Astrocyte (in vitro differentiated cells and primary cell): Measurements from ENCODE around the gene SPATA25. TPM values are rescaled to one million over a fixed set of nuclear protein-coding genes. Genes with fewer than 3 reads are reported as not detected.

Source experiments
- DNase-seq: peaks from one replicate; pipeline ENCODE4 v3.0.0-alpha.2; 2010; ENCODE audit warnings: low read depth
- FAIRE-seq: peaks from 2 replicates; lab custom pipeline; 2011; peaks lifted over from hg19 to GRCh38; lab: Jason Lieb, UNC
- H2AFZ ChIP-seq: 2 replicates; pipeline ENCODE4 v1.6.0; 2012; ENCODE audit warnings: low read depth, low read length, inconsistent platforms
- H3K27ac ChIP-seq: 2 replicates; pipeline ENCODE4 v1.5.1; 2011; ENCODE audit warnings: low read depth, low read length, inconsistent platforms
- H3K27me3 ChIP-seq: 2 replicates; pipeline ENCODE4 v1.6.0; 2011; ENCODE audit warnings: low read length, inconsistent platforms; ENCODE audit not compliant: insufficient read depth
- H3K36me3 ChIP-seq: 2 replicates; pipeline ENCODE4 v1.5.1; 2011; ENCODE audit warnings: low read length, inconsistent platforms; ENCODE audit not compliant: insufficient read depth
- H3K4me1 ChIP-seq: 2 replicates; pipeline ENCODE4 v1.5.1; 2011; ENCODE audit warnings: low read length, inconsistent platforms; ENCODE audit not compliant: insufficient read depth
- H3K4me2 ChIP-seq: 2 replicates; pipeline ENCODE4 v1.6.0; 2012; ENCODE audit warnings: low read length, inconsistent platforms
- H3K4me3 ChIP-seq: 2 replicates; pipeline ENCODE4 v1.5.1; 2011; ENCODE audit warnings: low read depth, mild to moderate bottlenecking, low read length, inconsistent platforms; ENCODE audit not compliant: insufficient read depth
- H3K79me2 ChIP-seq: 2 replicates; pipeline ENCODE4 v1.6.0; 2012; ENCODE audit warnings: mild to moderate bottlenecking, low read length, inconsistent platforms; ENCODE audit not compliant: insufficient read depth
- H3K9ac ChIP-seq: 2 replicates; pipeline ENCODE4 v1.6.0; 2012; ENCODE audit warnings: mild to moderate bottlenecking, low read length, inconsistent platforms
- H3K9me3 ChIP-seq: 2 replicates; pipeline ENCODE4 v1.5.1; 2012; ENCODE audit warnings: low read depth, mild to moderate bottlenecking, low read length, inconsistent platforms; ENCODE audit not compliant: insufficient read depth
- H4K20me1 ChIP-seq: 2 replicates; pipeline ENCODE4 v1.6.0; 2012; ENCODE audit warnings: low read length, inconsistent platforms; ENCODE audit not compliant: insufficient read depth
- H3K27ac Mint-ChIP-seq: one replicate; pipeline ENCODE4 v1.8.0; 2021; ENCODE audit warnings: mild to moderate bottlenecking, mixed read lengths; ENCODE audit not compliant: unreplicated experiment
- H3K27me3 Mint-ChIP-seq: one replicate; pipeline ENCODE4 v1.8.0; 2021; ENCODE audit warnings: low read depth, mixed read lengths; ENCODE audit not compliant: unreplicated experiment
- H3K36me3 Mint-ChIP-seq: one replicate; pipeline ENCODE4 v1.8.0; 2021; ENCODE audit warnings: low read depth, mixed read lengths; ENCODE audit not compliant: unreplicated experiment
- H3K4me1 Mint-ChIP-seq: one replicate; pipeline ENCODE4 v1.8.0; 2021; ENCODE audit warnings: low read depth, mixed read lengths; ENCODE audit not compliant: unreplicated experiment
- H3K4me3 Mint-ChIP-seq: one replicate; pipeline ENCODE4 v1.8.0; 2021; ENCODE audit warnings: mild to moderate bottlenecking, moderate library complexity, mixed read lengths; ENCODE audit not compliant: unreplicated experiment
- H3K9me3 Mint-ChIP-seq: one replicate; pipeline ENCODE4 v1.8.0; 2021; ENCODE audit warnings: mild to moderate bottlenecking, mixed read lengths; ENCODE audit not compliant: unreplicated experiment
- EZH2 ChIP-seq: IDR thresholded peaks from 2 replicates; pipeline ENCODE4 v1.6.1; 2012; ENCODE audit warnings: mild to moderate bottlenecking, low read length, inconsistent platforms; ENCODE audit not compliant: insufficient read depth
- total RNA-seq: library from RNA; stranded (reverse); gene quantifications from 2 replicates; pipeline ENCODE4 v1.2.1, GENCODE V29; 2021
- TF ChIP-seq, protein P1 (sequence below): IDR thresholded peaks from 2 replicates; pipeline ENCODE4 v1.5.1; 2011; ENCODE audit warnings: low read depth, mild to moderate bottlenecking, inconsistent platforms, low read length, moderate library complexity; ENCODE audit not compliant: insufficient read depth

The SPATA25 gene
- total RNA-seq, 1 donor from 2014 or later: 1.7 TPM

DNA sequence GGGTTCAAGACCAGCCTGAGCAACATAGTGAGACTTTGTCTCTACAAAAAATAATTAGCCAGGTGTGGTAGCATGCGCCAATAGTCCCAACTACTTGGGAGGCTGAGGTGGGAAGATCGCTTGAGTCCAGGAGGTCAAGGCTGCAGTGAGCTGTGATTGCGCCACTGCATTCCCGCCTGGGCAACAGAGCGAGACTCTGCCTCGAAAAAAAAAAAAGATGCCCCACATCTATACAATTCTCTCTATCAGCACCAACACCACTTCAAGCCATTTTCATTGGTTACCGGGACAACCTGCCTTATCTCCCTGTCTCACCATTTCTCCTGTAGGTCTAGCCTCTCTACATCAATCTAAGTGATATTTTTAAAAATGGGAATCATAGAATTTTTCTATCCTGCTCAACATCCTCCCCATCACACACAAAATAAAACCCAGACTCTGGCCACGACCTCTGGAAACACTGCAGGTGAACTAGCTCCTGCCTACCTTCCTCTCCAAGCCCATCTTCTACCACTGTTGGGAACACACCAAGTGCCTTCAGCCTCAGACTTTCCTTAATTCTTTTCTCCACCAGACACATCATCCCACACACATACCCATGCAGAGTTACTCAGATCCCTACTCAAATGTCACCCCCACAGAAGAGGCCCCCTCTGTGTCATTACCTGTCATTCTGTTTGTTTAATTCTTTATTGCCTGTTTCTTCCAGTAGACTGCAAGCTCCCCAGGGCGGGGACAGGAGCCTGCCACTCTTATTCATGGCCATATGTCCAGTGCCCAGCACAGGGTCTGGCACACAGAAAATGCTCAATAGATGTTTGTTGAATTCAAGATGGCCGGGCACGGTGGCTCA lies 34.1 kb upstream of the SPATA25 start:
- Mint-ChIP-seq H3K4me3 (no peak overlapping the region), H3K27ac (no peak overlapping the region), H3K27me3 (peaks cover 2% of the 10 kb centered on the region), H3K9me3 (no peaks in the 10 kb centered on the region), H3K36me3 (peaks cover 3% of the 10 kb centered on the region), H3K4me1 (peaks cover 11% of the 10 kb centered on the region)
- no peaks in the 10 kb centered on the region for H3K36me3 ChIP-seq
- no peak for DNase-seq
- H3K27ac ChIP-seq: no peak overlapping the region
- H4K20me1 ChIP-seq: no peaks in the 10 kb centered on the region
- no peaks in the 10 kb centered on the region for H3K9me3 ChIP-seq
- H3K9ac ChIP-seq: no peak overlapping the region
- no peak overlapping the region for H2AFZ ChIP-seq
- H3K79me2 ChIP-seq: no peaks in the 10 kb centered on the region
- H3K27me3 ChIP-seq: no peaks in the 10 kb centered on the region
- H3K4me2 ChIP-seq: no peak overlapping the region
- no peak for FAIRE-seq
- TF ChIP-seq, protein P1, sequence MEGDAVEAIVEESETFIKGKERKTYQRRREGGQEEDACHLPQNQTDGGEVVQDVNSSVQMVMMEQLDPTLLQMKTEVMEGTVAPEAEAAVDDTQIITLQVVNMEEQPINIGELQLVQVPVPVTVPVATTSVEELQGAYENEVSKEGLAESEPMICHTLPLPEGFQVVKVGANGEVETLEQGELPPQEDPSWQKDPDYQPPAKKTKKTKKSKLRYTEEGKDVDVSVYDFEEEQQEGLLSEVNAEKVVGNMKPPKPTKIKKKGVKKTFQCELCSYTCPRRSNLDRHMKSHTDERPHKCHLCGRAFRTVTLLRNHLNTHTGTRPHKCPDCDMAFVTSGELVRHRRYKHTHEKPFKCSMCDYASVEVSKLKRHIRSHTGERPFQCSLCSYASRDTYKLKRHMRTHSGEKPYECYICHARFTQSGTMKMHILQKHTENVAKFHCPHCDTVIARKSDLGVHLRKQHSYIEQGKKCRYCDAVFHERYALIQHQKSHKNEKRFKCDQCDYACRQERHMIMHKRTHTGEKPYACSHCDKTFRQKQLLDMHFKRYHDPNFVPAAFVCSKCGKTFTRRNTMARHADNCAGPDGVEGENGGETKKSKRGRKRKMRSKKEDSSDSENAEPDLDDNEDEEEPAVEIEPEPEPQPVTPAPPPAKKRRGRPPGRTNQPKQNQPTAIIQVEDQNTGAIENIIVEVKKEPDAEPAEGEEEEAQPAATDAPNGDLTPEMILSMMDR: no peak
- TF ChIP-seq EZH2: no peak
- no peak overlapping the region for H3K4me3 ChIP-seq
- H3K4me1 ChIP-seq: peaks cover 21% of the 10 kb centered on the region

DNA sequence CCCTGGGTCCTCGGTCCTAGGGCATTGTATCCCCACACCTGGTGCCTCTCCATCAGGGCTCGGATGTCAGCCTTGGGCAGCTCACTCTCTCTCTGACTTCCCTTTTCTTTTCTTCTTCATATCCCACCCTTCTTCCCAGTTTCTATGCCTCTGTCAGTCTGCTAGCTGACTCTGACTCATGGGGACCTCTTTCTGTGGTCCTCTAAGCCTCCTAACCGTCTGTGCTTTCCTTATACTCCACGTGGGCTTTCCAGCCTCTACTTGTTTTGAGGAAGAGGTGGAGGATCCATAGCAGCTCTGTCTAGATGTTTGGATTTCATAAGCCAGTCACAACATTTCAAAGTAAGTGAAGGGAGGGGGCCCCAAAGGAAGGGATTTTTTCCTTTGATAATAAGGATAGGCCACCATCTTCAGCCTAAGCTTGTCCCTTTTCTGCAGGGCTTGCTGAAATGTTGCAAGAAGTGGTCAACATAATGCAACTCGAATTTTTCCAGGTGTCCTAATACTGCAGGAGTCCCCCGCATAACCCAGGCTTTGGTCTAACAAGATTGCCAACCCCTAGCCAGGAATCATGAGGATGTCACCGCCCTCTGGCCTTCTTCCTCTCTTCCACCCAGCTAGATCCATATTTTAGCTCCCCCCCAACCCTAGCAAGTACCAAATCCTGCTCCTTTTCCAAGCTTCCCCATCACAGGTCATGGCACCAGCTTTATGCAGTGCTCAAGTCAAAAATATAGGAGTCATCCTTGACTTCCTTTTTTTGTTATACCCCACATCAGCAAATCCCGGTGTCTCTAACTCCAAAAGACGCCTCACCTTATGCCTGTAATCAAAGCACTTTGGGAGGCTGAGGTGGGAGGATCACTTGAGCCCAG lies 33.3 kb upstream of the SPATA25 start:
- no peak for TF ChIP-seq EZH2
- TF ChIP-seq, protein P1: no peak
- no peaks in the 10 kb centered on the region for H3K36me3 ChIP-seq
- H3K4me3 ChIP-seq: no peak overlapping the region
- H3K9ac ChIP-seq: peak overlapping the region; percentile 40
- Mint-ChIP-seq H3K36me3 (peaks cover 3% of the 10 kb centered on the region), H3K27me3 (peaks cover 2% of the 10 kb centered on the region), H3K9me3 (no peaks in the 10 kb centered on the region), H3K27ac (no peak overlapping the region), H3K4me3 (peak overlapping the region; percentile 54), H3K4me1 (peaks cover 11% of the 10 kb centered on the region)
- H3K4me2 ChIP-seq: peak overlapping the region; percentile 70
- peak; percentile 19 for DNase-seq
- no peaks in the 10 kb centered on the region for H3K27me3 ChIP-seq
- no peaks in the 10 kb centered on the region for H3K79me2 ChIP-seq
- H3K27ac ChIP-seq: peak overlapping the region; percentile 48
- H3K4me1 ChIP-seq: peaks cover 21% of the 10 kb centered on the region
- H2AFZ ChIP-seq: peak overlapping the region; percentile 18
- no peaks in the 10 kb centered on the region for H4K20me1 ChIP-seq
- no peaks in the 10 kb centered on the region for H3K9me3 ChIP-seq
- no peak for FAIRE-seq
